Heart left ventricle (tissue), 13 donors: Measurements from ENCODE around the gene PRKAG2.

Experiments used
- CTCF ChIP-seq, 12 donors: fragments of 200-600 bp; sonication (generic) in 4 of 12; IDR thresholded peaks; one replicate each; pipeline versions ENCODE4 v1.5.0 to v1.8.0; 2018 to 2022; ENCODE audit warnings: antibody characterized with exemption in 12 of 12, mild to moderate bottlenecking in 5 of 12
- POLR2A ChIP-seq, 2 donors: fragments of 450-650 bp; IDR thresholded peaks; one replicate each; pipeline ENCODE4 v1.6.1; 2017; ENCODE audit warnings: antibody characterized with exemption in 2 of 2, mild to moderate bottlenecking in 2 of 2, moderate library complexity in 2 of 2
- donor health status: ischemic (EF 13 %, LVEDD 7.1; RV severe dilation, severe dysfunction).
- donor health status: DM: no; HTN: yes; CAD: no.
- donor health status: DM: no; HTN: no; CAD: no.
- donor health status: ischemic (EF 25% LVEDD 6.9; RV normal size, moderate dysfunction).
- donor health status: ischemic (EF 25% LVEDD 5.7; RV mildly dilated, moderate dysfunction).
- donor health status: ischemic (EF 35%, LVEDD 5.7; RV mildly dilated, moderate dysfunction).
- donor health status: nonischemic (EF 11% LVEDD 7.7; RV severe dilation, severe dysfunction).
- donor health status: DM: yes; HTN: yes; CAD: no.
- donor health status: PGD.
- donor health status: ischemic (EF 29% LVEDD 5.4; RV normal size, mild dysfunction).
- donor health status: nonischemic (EF 23%, LVEDD 6.1; RV moderate dilation, normal function).

- TF ChIP-seq POLR2A (IDR thresholded peaks at IDR 0.05) (no peak), CTCF (IDR thresholded peaks at IDR 0.05) (no peak)
These were observed 113.4 kb downstream of the PRKAG2 start for GRCh38 chr7:151763420-151763984.
